GM12872 (cell line): ENCODE results near the gene SEL1L2.
A peak's percentile ranks its signal among the peaks of the same experiment; 100 is the strongest.

Experiments used
- CTCF ChIP-seq: IDR thresholded peaks from 3 replicates; pipeline ENCODE4 v1.5.1; 2011; ENCODE audit warnings: low read depth, mild to moderate bottlenecking, low read length, moderate library complexity; ENCODE audit not compliant: insufficient read depth

The SEL1L2 gene

GRCh38 chr20:13838664-13839063, 151.8 kb downstream of the SEL1L2 start:
- no peak for TF ChIP-seq CTCF

- TF ChIP-seq CTCF: no peak
Observed at GRCh38 chr20:13831476-13831875, 158.9 kb downstream of the SEL1L2 start.

GRCh38 chr20:13825465-13825864, 164.9 kb downstream of the SEL1L2 start:
- TF ChIP-seq CTCF: no peak

GRCh38 chr20:13824459-13824858, 166.0 kb downstream of the SEL1L2 start:
- no peak for TF ChIP-seq CTCF

GRCh38 chr20:13822459-13822858, 168.0 kb downstream of the SEL1L2 start:
- TF ChIP-seq CTCF: no peak

- TF ChIP-seq CTCF: no peak
Observed at GRCh38 chr20:13821876-13822275, 168.5 kb downstream of the SEL1L2 start.

- peak; percentile 60 for TF ChIP-seq CTCF
Observed at GRCh38 chr20:13819885-13820645, 170.3 kb downstream of the SEL1L2 start.

GRCh38 chr20:13817342-13817741, 173.1 kb downstream of the SEL1L2 start:
- no peak for TF ChIP-seq CTCF
